Stimulated activated CD8-positive, alpha-beta memory T cell treated with anti-CD3 and anti-CD28 coated beads, Interleukin-15, amount 100 ng/mL, for 1 hour (primary cell): Measurements from ENCODE around the gene ZBTB24.

Experiments used
- DNase-seq: peaks from one replicate; pipeline ENCODE4 v3.0.0-alpha.2; 2020; ENCODE audit warnings: low read depth

ZBTB24 gene

DNA sequence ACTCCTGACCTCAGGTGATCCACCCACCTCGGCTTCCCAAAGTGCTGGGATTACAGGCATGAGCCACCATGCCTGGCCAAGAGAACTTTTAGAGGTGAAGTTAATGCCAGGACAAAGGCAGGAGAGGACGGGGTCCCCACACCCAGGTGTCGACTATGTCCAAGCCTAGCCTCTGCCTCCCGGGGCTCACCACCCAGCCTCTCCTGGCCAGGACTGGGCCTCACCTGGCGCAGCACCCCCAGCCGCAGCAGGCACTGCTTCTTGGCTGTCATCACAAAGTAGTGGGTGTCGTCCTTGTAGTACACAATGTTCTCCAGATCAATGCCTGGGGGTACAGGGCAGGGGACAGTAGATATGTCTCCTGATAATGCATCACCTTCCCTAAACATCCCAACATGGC is 31.6 kb downstream of the ZBTB24 start:
- DNase-seq: no peak

DNA sequence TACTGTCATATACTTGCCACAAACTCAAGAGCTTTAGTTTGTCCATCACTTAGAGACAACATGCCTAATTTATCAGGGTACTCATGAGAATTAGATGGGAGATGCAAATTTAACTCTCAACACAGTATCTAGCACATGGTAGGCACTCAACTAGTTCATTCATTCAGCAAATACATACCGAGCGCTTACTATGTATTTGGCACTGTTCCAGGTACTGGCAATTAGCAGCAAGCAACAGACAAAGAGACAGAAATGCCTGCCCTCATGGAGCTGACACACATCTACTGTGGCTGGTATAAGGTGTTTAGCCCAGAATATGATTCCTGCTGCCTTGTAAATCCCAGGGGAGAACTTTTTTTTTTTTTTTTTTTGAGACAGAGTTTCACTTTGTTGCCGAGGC is 32.2 kb downstream of the ZBTB24 start:
- DNase-seq: no peak

DNA sequence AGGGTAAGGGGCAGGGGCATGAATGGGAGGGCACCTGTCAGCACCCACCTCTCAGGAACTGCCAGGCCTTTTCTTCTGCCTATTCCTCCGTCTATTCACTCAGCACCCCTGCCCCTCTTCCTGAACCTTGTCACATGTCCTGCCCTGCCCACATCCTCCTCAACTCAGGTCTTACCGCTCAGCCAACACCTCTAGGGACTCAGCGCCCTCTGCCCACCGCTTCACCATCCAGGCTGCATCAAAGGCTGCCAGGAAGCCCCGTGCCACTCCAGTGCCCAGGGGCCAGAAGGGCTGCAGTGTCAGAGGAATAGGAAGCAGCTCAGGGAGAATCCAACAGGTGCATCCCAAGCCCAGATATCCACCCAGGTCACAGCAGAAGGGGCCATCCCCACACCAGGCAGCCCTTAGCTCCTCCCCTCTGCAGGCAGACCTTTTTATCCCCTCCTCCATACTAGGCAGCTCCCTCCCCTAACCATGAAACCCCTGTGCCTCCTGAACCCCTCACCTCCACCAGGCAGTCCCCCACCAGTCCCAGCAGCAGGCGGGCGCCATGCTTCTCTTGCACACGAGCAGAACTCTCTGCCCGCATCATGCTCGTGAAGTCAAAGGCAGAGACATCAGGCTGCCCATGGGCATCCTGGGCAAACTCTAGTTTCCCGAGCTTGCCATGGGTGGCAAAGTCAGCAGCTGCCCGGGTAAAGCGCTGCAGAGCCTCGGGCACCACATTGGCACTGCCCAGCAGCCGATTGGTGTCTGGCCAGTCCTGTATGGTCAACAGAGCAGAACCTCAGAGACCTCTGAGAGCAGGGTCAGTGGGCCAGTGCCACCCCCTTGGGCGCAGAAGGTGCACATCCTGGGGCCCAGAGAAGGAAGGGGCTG is 33.0 kb downstream of the ZBTB24 start:
- DNase-seq: no peak

DNA sequence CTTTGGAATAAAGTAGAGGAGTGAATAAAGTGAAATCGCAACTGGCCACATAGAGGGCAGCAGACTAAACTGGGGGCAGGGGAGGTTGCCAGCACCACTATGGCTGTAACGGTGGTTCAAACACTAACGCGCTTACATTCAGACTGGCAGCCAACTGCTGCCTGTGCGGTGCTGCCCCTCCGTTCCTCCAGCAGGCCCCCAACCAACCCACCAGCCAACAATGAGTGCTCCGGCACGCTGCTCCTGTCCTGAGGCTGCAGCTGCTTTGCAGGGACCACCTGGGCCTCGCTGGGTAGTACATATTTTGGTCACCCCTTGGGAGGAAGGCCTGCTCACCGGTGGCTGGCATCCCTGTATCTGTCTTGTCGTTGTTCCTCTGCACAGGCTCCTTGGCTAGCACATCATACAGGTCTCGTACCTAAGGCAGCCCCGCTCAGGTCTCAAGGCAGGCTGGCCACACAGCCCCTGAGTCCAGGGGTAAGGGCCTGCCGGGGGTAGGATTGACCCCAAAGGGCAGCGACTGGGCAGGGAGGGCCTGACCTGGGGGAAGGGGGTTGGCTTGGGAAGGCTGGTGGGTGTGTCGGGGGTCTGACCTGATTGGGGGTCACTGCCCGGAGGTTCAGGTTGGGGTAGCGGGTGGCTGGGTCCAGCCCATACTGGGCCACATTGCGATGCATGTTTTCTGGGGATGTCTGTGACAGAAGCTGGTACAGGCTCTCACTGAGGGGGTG is 33.8 kb downstream of the ZBTB24 start:
- no peak for DNase-seq

DNA sequence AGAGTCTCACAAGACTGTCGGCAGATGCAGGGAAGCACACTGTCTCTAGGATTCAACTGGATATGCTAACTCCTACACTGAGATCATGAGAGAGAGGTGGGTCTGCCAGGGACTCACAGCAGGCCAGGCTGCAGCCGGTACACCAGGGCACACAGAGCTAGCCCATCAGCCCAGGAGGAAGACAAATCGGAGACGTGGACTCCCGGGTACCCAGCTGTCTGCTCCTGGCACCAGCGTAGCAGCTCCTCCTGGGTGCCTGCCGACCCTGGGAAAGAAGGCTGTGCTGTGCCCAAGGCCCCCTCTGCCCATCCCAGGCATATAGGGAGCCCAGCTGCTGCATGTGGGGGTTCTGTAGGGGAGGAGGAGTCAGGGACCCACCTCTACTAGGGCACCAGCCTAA is 34.4 kb downstream of the ZBTB24 start:
- no peak for DNase-seq

DNA sequence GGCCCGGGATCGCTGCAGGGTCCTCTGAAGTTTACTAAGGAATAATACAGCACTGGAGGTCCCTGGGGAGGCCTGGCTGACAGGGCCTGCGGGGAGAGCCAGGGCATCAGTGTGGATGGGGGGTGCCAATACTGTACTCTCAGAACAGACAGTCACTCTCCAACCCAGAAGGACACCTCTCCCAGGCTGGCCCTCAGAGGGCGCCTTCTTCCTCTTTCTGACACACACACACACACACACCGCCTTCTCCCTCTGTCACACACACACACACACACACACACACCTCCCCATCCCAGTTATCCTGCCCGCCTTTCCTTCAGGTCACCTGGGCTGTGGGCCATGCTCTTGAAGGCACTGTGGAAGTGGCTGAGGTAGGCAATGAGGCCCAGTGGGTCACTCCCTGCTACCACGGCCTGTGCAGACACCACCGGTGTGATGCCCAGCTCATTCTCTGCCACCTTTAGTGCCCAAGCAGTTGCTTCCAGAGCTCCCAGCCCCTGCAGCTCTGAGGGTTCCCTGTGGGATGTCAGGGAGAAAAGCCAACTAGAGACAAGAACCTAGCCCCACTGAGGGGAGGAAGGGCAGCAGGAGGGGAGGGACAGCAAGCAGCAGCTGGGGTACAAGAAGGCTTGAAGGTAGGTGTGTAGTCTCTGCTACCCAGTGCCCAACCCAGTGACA is 35.0 kb downstream of the ZBTB24 start:
- no peak for DNase-seq

DNA sequence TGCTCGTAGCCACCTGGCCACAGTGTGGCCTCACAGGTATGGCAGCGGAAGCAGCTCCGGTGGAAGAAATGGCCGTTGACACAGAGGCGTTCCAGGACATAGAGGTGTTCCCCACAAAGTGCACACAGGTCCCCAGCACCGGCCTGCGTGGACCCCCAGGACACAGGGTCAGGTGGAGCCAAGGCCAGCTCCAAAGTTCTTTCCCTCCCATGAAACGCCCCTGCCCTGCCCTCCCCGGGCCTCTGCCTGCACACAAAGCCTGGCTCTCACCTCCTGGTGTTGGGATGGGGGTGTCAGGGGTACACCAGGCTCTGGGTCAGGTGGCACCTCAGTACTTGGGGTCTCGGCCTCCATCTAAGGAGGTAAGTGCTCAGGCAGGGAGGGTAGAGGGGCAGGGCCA is 35.9 kb downstream of the ZBTB24 start:
- no peak for DNase-seq

DNA sequence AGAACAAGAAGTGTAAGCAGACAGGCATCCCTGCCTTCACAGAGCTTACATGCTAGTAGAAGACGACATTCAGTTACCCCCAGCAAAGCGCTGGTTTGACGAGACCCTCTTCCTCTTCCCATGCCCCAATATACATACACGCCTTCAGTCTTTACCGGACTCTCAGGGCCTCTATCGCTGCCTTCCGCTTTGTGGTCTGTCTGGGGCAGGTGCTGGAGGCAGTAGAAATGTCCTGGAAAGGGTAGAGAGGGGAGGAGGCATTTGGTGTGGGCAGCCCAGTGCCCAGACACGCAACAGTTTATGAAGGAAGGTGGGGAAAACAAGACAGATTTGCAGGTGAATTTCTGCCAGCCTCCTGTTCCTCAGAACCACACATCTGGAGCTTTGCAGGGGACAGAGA is 36.5 kb downstream of the ZBTB24 start:
- DNase-seq: no peak

DNA sequence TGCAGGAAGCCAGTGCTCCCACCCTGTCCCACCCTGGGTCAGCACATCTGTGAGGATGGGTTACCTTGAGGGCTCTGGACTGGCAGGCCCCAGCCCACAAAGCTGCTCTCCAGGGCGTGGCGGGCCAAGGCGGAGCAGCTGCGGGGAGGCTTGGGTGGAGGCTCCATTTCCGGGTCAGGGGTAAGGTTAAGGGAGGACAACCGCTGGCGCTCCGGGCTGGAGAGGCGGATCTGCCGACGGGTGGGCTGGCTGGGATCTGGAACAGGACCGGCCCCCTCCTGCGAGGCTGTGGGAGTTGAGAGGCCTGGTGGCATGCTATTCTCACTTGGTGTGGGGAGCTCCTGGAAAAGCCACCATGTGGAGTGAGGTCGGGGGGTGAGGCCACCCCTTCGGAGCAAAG is 36.9 kb downstream of the ZBTB24 start:
- DNase-seq: no peak

DNA sequence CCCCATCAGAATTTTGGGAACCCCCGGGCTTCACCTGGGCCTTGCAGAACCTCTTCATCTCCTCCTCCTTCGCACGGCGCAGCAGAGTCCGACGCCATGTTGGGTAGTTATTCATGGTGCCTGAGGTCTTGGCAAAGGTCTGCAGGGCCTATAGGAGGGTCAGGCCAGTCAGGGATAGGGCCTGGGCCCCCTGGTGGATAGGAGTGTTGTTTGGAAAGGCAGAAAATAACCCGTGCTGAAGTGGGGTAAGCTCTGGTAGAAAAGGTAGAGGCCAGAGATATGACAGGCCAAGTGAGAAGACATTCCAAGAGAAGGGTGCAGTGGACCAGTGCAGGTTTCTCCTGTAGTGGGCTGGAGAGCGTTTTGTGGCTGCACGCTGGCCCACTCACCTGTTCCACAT is 37.6 kb downstream of the ZBTB24 start:
- no peak for DNase-seq

DNA sequence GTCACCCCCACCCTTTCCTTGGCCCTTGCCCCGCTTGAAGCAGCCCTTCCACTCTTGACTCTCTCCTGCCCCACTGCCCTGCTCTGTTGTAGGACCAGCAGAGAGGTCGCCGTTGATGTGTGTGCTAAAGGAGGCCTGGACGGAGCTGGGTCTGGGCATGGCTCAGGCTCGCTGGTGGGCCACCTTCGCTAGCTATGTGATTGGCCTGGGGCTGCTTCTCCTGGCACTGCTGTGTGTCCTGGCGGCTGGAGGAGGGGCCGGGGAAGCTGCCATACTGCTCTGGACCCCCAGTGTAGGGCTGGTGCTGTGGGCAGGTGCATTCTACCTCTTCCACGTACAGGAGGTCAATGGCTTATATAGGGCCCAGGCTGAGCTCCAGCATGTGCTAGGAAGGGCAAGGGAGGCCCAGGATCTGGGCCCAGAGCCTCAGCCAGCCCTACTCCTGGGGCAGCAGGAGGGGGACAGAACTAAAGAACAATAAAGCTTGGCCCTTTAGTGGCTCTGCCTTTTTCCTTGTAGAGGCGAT is 39.5 kb downstream of the ZBTB24 start:
- DNase-seq: no peak

DNA sequence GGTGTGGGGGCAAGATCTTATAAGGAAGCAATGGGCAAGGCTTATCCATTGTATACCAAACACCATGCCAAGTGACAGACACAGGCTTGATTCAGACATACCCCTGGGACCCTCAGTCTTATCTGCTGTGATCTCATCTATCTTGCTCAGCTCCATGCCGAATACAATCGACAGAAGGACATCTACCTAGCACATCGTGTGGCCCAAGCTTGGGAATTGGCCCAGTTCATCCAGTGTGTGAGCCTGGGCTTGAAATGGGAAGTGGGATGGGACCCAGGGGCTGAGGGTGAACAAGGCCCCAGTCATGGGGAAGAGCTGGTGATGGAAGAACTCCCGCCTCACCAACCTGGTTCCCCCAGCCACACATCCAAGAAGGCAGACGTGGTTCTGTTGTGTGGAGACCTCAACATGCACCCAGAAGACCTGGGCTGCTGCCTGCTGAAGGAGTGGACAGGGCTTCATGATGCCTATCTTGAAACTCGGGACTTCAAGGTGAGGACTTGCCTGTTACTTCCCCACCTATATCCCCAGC is 40.6 kb downstream of the ZBTB24 start:
- no peak for DNase-seq

DNA sequence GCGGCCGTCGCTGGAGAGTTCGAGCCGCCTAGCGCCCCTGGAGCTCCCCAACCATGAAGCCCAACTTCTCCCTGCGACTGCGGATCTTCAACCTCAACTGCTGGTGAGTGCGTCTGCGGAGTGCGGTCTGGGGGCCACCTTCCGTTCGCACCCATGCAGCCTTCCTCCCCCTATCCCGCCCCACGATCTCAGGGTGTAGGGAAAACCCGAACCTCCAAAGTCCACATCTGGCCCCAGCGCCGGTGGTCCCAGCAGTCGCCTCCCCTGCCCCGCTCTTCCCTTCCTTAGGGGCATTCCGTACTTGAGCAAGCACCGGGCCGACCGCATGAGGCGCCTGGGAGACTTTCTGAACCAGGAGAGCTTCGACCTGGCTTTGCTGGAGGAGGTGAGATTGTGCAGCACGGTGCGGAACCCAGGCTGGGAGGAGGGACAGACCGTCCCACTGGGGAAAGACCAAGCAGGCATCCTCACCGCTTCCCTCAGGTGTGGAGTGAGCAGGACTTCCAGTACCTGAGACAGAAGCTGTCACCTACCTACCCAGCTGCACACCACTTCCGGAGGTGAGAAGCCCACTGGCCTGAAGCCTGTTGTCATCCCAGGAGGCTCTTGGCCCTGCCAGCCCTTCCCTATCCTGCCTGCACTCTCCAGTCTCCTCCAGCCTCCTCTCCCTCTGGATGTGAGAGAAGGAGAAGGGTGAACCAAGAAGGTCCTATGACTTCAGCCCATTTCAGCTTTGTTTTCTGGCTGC is 41.8 kb downstream of the ZBTB24 start:
- no peak for DNase-seq

DNA sequence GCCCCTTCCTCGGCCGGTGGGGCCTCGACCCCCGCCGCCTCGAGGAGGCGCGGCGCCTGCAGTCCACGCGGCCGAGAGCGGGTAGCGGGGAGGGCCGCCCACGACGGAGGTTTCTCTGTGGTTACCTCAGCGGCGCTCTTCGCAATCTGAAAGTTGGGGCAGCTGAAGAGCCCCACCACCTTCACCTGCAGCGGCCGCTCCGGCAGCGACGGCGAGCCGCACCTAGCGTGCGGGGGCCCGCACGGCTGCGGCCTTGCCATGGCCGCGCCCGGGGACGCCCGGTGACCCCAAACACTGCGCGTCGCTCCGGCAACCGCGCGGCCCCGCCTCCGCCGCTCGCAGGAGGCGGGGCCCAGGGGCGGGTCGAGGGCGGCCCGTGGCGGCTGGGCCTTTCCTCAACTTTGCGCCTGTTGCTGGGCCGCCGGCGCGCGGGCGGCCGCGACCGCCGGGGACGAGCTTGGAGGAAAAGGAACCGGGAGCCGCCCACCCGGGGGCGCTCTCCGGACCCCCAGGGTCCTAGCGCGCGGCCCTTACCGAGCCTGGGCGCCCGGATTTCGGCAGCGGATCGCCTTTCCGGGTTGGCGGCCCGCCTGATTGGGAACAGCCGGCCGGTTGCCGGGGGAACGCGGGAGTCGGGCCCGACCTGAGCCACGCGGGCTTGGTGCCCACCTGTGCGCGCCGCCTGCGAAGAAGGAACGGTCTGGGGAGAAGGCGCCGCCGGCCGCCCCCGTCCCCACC is 42.5 kb downstream of the ZBTB24 start, which contains the start of the genes PPIL6 and SMPD2:
Gene PPIL6 (minus strand): TSS at position 298 of the 738 bp plus-strand sequence. CDS start 38 bp downstream, at position 260.
Gene SMPD2 (plus strand): TSS at position 394 of the 738 bp plus-strand sequence. CDS start 398 bp downstream, outside the sequence.
- DNase-seq: peak; percentile 53

DNA sequence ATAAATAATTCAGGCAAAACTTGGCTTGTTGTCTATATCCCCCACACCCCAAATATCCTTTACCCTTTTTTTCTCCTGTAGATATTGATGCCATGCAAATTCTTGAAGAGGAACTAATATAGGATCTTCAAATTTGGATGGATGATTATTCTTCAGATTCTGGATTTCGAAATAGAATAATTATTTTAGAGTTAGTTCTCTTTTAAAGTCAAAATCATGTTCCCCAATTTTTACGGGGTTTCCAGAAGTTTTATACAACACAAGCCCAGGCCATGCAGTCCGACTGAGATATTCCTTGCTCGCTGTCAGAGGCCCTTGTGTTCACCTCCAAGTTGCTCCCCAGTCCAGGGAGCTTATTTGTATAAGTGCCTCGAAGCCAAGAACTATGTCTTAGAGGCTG is 47.0 kb downstream of the ZBTB24 start:
- no peak for DNase-seq

DNA sequence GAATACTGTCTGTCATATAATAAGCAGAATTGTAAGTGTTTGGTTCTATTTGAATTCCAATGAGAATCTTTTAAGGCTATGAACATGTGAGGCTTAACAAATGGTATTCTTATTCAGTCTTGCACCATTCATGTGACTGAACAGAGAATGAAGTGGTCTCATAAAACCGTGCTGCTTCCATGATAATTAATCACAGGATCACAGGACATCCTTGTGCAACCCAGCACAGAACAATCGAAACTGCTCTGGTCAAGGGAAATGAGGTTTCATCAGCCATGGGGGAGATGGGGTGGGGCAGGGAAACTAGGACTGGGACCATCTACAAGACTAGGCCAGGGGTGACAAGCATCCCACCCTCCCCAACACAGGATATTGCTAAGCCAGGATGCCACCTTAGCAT is 48.6 kb downstream of the ZBTB24 start:
- DNase-seq: no peak

DNA sequence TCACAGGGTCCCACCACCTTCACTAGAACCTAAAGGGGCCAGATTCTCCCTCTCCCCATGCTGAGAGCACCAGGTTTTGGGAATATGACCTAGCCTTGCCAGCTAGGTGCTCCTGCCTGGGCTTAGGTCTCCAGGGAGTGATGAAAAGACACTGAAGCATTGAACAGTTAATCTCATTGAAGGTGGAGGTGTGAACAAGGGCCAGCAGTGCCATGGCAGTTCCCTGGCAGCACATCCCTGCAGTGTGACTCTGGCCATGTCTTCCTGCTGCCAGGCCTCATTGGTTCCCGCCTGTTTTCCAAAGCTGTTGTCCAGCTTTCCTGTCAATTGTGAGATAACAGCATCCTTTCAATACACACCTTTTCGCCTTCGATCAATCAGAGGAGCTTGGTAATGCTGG is 53.5 kb downstream of the ZBTB24 start:
- no peak for DNase-seq

DNA sequence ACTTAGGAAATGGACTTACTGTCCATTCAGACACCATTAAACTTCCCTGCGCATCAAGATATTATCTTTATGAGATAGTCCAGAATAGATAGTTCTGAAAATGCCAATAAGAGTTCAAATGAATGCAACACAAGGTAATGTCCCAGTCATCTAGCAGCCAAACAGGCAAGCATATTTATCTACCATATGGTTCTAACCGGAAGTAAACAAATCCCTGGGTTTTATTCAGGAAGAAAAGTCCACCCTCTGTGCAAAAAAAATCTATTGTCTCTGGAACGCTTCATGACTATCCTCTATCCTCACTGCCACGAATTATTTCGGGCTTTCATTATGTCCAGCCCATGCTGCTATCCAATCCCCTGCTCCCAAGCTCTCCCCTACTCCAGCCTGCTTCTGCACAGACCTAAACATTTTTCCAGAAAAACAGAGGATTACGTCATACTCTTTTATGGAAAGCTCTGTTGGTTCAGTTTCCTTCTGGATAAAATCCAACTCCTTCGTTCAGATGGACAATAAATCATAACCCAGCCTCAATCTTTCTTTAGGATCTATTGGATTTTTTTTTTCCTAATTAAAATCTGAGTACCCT is 54.0 kb downstream of the ZBTB24 start:
- no peak for DNase-seq

DNA sequence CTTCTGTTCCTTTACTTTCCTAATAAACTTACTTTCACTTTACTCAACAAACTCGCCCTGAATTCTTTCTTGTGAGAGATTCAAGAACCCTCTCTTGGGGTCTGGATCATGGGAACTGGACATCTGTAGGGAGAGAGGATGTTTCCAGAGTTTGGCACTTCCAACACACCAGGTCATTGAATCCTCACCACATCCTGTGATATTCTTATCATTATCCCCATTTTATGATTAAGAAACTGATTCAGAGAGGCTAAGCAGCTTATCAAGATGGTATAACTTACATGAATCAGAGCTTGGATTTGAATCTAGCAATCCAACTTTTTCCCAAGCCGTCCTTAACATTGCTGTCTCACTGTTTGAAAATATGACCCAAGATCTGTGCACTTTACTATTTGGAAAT is 58.1 kb downstream of the ZBTB24 start:
- DNase-seq: no peak

DNA sequence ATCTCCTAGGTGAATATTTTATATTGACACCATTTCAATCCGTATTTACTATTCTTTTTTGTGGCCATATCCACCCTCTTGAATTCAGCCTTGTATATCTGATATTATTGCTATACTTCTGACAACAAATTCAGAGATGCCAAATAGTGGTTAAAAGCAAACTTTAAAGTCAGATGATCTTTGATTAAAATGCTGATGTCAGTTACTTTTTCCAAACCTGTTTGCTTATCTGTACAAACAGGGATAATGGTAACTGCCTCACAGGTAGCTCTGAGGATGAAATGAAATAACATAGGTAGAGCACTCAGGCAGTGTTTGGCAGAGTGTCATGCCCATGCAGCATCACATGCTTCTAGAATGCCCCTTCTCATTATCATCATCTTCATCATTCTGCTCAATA is 61.8 kb downstream of the ZBTB24 start:
- no peak for DNase-seq
